ENCODE measurements around the gene SELL. TPM values are rescaled to one million over a fixed set of nuclear protein-coding genes. Genes with fewer than 3 reads are reported as not detected.

The SELL gene
- total and polyA plus RNA-seq, 2 of the 4 experiments (the other 2 are of a cell fraction), result not detected

GRCh38 chr1:169690489-169690888, 20.9 kb downstream of the SELL start:
- Histone ChIP-seq H3K4me3 (ENCODE audit: insufficient read depth, low read depth, low read length) (no peak overlapping the region), H4K91ac (ENCODE audit: insufficient read depth, low read depth, low read length) (no peak overlapping the region), H4K5ac (ENCODE audit: low read depth, low read length) (no peak overlapping the region), H3K36me3 (ENCODE audit: control insufficient read depth, insufficient read depth, low read length) (no peaks in the 10 kb centered on the region), H3K27ac (ENCODE audit: insufficient read depth, low read length) (no peak overlapping the region), H3K4me1 (ENCODE audit: control insufficient read depth, insufficient read depth, low read length) (no peaks in the 10 kb centered on the region), H3K23ac (ENCODE audit: low read depth, low read length) (no peak overlapping the region), H3K27me3 (ENCODE audit: control insufficient read depth, insufficient read depth, low read length) (no peaks in the 10 kb centered on the region), H3K4me2 (ENCODE audit: low read depth, low read length) (no peak overlapping the region), H3K9me1 (ENCODE audit: insufficient read depth, low read length) (no peaks in the 10 kb centered on the region), H3K9me3 (ENCODE audit: control insufficient read depth, insufficient read depth, low read length) (no peaks in the 10 kb centered on the region), H2BK20ac (ENCODE audit: low read depth, low read length) (no peak overlapping the region), H2BK15ac (ENCODE audit: low read depth, low read length) (no peak overlapping the region), H3K56ac (ENCODE audit: extremely low read depth, insufficient read depth, low read length) (no peak overlapping the region), H4K8ac (ENCODE audit: low read depth in 2 of 2, low read length in 2 of 2) (no peak overlapping the region), H3K79me1 (ENCODE audit: low read depth in 1 of 2, low read length in 2 of 2) (no peaks in the 10 kb centered on the region), H3K18ac (ENCODE audit: low read depth, low read length) (no peak overlapping the region), H2AFZ (replicated peaks; ENCODE audit: low read length, poor library complexity) (no peak overlapping the region), H2AK9ac (replicated peaks; ENCODE audit: low read depth, low read length, poor library complexity) (no peak overlapping the region), H3K14ac (replicated peaks; ENCODE audit: low read depth, low read length) (no peak overlapping the region), H3K4ac (ENCODE audit: low read depth, low read length) (no peak overlapping the region), H4K20me1 (ENCODE audit: insufficient read depth, low read length) (no peaks in the 10 kb centered on the region), H2BK5ac (ENCODE audit: low read depth, low read length, poor library complexity, severe bottlenecking) (no peak overlapping the region), H3K9ac (ENCODE audit: low read depth, low read length) (no peak overlapping the region), H2BK120ac (ENCODE audit: low read depth, low read length) (no peak overlapping the region), H2AK5ac (ENCODE audit: low read depth, low read length) (no peak overlapping the region)
- intact Hi-C loops (cut with micrococcal nuclease), result no loop called here
- ChIA-PET POLR2A (ENCODE audit: unreplicated experiment) (no interaction called here), CTCF (no interaction called here)
- no peak for ATAC-seq (ENCODE audit: low read depth)
- BruUV-seq (replicated peaks), result no TSS peak
- TF ChIP-seq FOS (IDR thresholded peaks at IDR 0.05; ENCODE audit: low read depth, low read length) (no peak), MXI1 (IDR thresholded peaks at IDR 0.05; ENCODE audit: borderline replicate concordance, low read depth, low read length) (no peak), CTCF (conservative IDR thresholded peaks at IDR 0.05; ENCODE audit: low read depth, low read length) (no peak), POLR2A (IDR thresholded peaks at IDR 0.05; ENCODE audit: low read depth, low read length) (no peak), BHLHE40 (IDR thresholded peaks at IDR 0.05; ENCODE audit: low read depth, low read length) (no peak), ELK1 (IDR thresholded peaks at IDR 0.05; ENCODE audit: borderline replicate concordance, low read depth, low read length) (no peak), NFE2L2 (IDR thresholded peaks at IDR 0.05; ENCODE audit: low read depth, low read length) (no peak), MAFK (IDR thresholded peaks at IDR 0.05; ENCODE audit: low read depth, low read length) (no peak), USF2 (IDR thresholded peaks at IDR 0.05; ENCODE audit: low read depth, low read length) (no peak), SMC3 (IDR thresholded peaks at IDR 0.05; ENCODE audit: low read depth, low read length) (no peak), RFX5 (IDR thresholded peaks at IDR 0.05; ENCODE audit: low read depth, low read length) (no peak), RCOR1 (IDR thresholded peaks at IDR 0.05; ENCODE audit: insufficient replicate concordance, low read length) (no peak), CEBPB (IDR thresholded peaks at IDR 0.05; ENCODE audit: low read depth, low read length) (no peak), CHD1 (IDR thresholded peaks at IDR 0.05; ENCODE audit: low read depth, low read length) (no peak), RAD21 (IDR thresholded peaks at IDR 0.05; ENCODE audit: low read length) (no peak), MAZ (IDR thresholded peaks at IDR 0.05; ENCODE audit: borderline replicate concordance, low read depth, low read length) (no peak)
- no peak for DNase-seq
- in situ Hi-C loops (cut with MboI; ENCODE audit: low sequenced_read_pairs), result no loop called here
- dilution Hi-C loops (cut with HindIII; ENCODE audit: low sequenced_read_pairs, unreplicated experiment), result no loop called here

Data from IMR-90 (cell line).